Pancreas (tissue), 10 donors: ENCODE data around the gene NR1I2. TPM values are rescaled to one million over a fixed set of nuclear protein-coding genes. Genes with fewer than 3 reads are reported as not detected.

Experiments used
- ATAC-seq, 4 donors: fragments of 200-7000 bp; cut with Tn5 transposase; one replicate each; pipeline versions ENCODE4 v1.8.0 to v1.9.1; 2020; ENCODE audit warnings: mild to moderate bottlenecking in 4 of 4, moderate library complexity in 4 of 4
- DNase-seq, 6 donors: peaks; one replicate each; pipeline ENCODE4 v3.0.0-alpha.2; 2020
- FAIRE-seq: peaks from 2 replicates; lab custom pipeline; 2012; peaks lifted over from hg19 to GRCh38; lab: Jason Lieb, UNC
- H3K27ac ChIP-seq, 4 donors: fragments of 200-600 bp; sonication (generic); 1 replicate in 3 of 4; 2 replicates in 1 of 4; pipeline versions ENCODE4 v1.5.0 to v1.8.0; 2020
- H3K27me3 ChIP-seq, 4 donors: fragments of 200-600 bp; one replicate each; pipeline ENCODE4 v1.8.0; 2021
- H3K36me3 ChIP-seq, 3 donors: fragments of 200-600 bp; sonication (generic) in 1 of 3; one replicate each; pipeline versions ENCODE4 v1.5.0 to v1.8.0; 2020 to 2021
- H3K4me1 ChIP-seq, 3 donors: fragments of 200-600 bp; one replicate each; pipeline ENCODE4 v1.8.0; 2021
- H3K4me3 ChIP-seq, 4 donors: fragments of 200-600 bp; sonication (generic) in 2 of 4; one replicate each; pipeline versions ENCODE4 v1.5.0 to v1.8.0; 2020 to 2021
- H3K9me3 ChIP-seq, 4 donors: fragments of 200-600 bp; one replicate each; pipeline ENCODE4 v1.8.0; 2021
- CTCF ChIP-seq, 4 donors: fragments of 200-600 bp; sonication (generic) in 3 of 4; IDR thresholded peaks; one replicate each; pipeline versions ENCODE4 v1.5.0 to v1.8.0; 2021; ENCODE audit warnings: antibody characterized with exemption in 4 of 4
- WGBS, 2 donors: extraction: QIAGEN DNeasy Blood & Tissue Kit; methylation state at CpG; one replicate each; pipeline ENCODE4 v1.1.7; 2013; 5-methylcytosine and 5-hydroxymethylcytosine counted together
- intact Hi-C, 3 donors: fragments of 100-400 bp; cut with DNase I; formaldehyde crosslinking; loops; one replicate each; pipeline versions ENCODE4 v1.11.1 to v1.14.2; 2022
- polyA plus RNA-seq, 2 donors: library from polyadenylated mRNA; stranded (reverse); fragments of 200-250 nt; gene quantifications; one replicate each; pipeline ENCODE4 v1.2.3, GENCODE V29; 2013
- total RNA-seq, 6 donors: library from RNA; stranded (reverse); fragmentation: NEBNext Ultra II Directional in 4 of 6; extraction: Animal tissue kit (Norgen Biotek cat#: 25700) in 4 of 6; gene quantifications; one replicate each; pipeline versions ENCODE4 v1.2.1 to v1.2.4, GENCODE V29; 2021 to 2023
- donor health status: healthy with polysubstance abuse.
- donor health status: DM: no; HTN: no; CAD: no; lungs with moderate emphysema.
- donor health status: DM: no; HTN: no; CAD: no.
- donor health status: control.
- donor health status: control.
- donor health status: Bipolar disorder and iron deficiency.
- donor health status: DM: yes; HTN: yes; CAD: no.
- donor health status: DM: no; HTN: no; CAD: no.
- donor health status: DM: no; HTN: no; CAD: no.
- donor health status: DM: yes; HTN: yes; CAD: no.

Gene NR1I2
- total and polyA plus RNA-seq, 8 donors = 0.12 to 0.31 (median 0.24) TPM

GRCh38 chr3:119818937-119819336, 37.0 kb downstream of the NR1I2 start:
- no peaks in the 10 kb centered on the region for H3K4me1 ChIP-seq
- H3K4me3 ChIP-seq = no peak overlapping the region
- intact Hi-C loops = no loop called here
- DNase-seq (no peak), ATAC-seq (no peak), FAIRE-seq (no peak)
- H3K27me3 ChIP-seq = no peaks in the 10 kb centered on the region
- H3K27ac ChIP-seq = no peak overlapping the region
- no peaks in the 10 kb centered on the region for H3K9me3 ChIP-seq
- no peaks in the 10 kb centered on the region for H3K36me3 ChIP-seq
- 85 to 90% methylated on average over 2 of the region's 2 CpGs for WGBS, 2 donors
- TF ChIP-seq CTCF (IDR thresholded peaks at IDR 0.05) = no peak

GRCh38 chr3:119819806-119820205, 37.9 kb downstream of the NR1I2 start:
- Histone ChIP-seq H3K27me3 (no peaks in the 10 kb centered on the region), H3K9me3 (no peaks in the 10 kb centered on the region), H3K4me3 (no peak overlapping the region), H3K4me1 (no peaks in the 10 kb centered on the region), H3K27ac (no peak overlapping the region), H3K36me3 (peaks cover 0 to 2% (median 0%) of the 10 kb centered on the region in 3 donors)
- 74 to 83% methylated on average over 2 of the region's 2 CpGs for WGBS, 2 donors
- no peak for ATAC-seq
- FAIRE-seq = no peak
- intact Hi-C loops = no loop called here
- DNase-seq = no peak
- no peak for TF ChIP-seq CTCF (IDR thresholded peaks at IDR 0.05)

- no peak for TF ChIP-seq CTCF (IDR thresholded peaks at IDR 0.05)
- Histone ChIP-seq H3K9me3 (no peaks in the 10 kb centered on the region), H3K27ac (no peak overlapping the region), H3K4me1 (no peaks in the 10 kb centered on the region), H3K36me3 (peaks cover 0 to 4% (median 0%) of the 10 kb centered on the region in 3 donors), H3K4me3 (no peak overlapping the region), H3K27me3 (no peaks in the 10 kb centered on the region)
- WGBS, 2 donors = 91 to 92% methylated on average over 1 of the region's 1 CpG
- intact Hi-C loops = no loop called here
- no peak for FAIRE-seq
- no peak for DNase-seq
- ATAC-seq = no peak
These were observed 43.9 kb downstream of the NR1I2 start for GRCh38 chr3:119825820-119826219.

GRCh38 chr3:119826711-119827608, 45.1 kb downstream of the NR1I2 start:
- DNase-seq (no peak), ATAC-seq (no peak), FAIRE-seq (no peak)
- Histone ChIP-seq H3K36me3 (peaks cover 0 to 4% (median 0%) of the 10 kb centered on the region in 3 donors), H3K9me3 (no peaks in the 10 kb centered on the region), H3K27ac (no peak overlapping the region), H3K4me1 (no peaks in the 10 kb centered on the region), H3K27me3 (no peaks in the 10 kb centered on the region), H3K4me3 (no peak overlapping the region)
- TF ChIP-seq CTCF (IDR thresholded peaks at IDR 0.05) = no peak
- 90 to 91% methylated on average over 7 of the region's 7 CpGs for WGBS, 2 donors
- intact Hi-C loops = no loop called here

GRCh38 chr3:119829420-119829819, 47.5 kb downstream of the NR1I2 start:
- Histone ChIP-seq H3K36me3 (peaks cover 0 to 4% (median 0%) of the 10 kb centered on the region in 3 donors), H3K27me3 (no peaks in the 10 kb centered on the region), H3K9me3 (no peaks in the 10 kb centered on the region), H3K27ac (no peak overlapping the region), H3K4me3 (no peak overlapping the region), H3K4me1 (no peaks in the 10 kb centered on the region)
- no peak for TF ChIP-seq CTCF (IDR thresholded peaks at IDR 0.05)
- DNase-seq (no peak), ATAC-seq (no peak), FAIRE-seq (no peak)
- intact Hi-C loops = no loop called here
- 89 to 95% methylated on average over 2 of the region's 2 CpGs for WGBS, 2 donors
